ENCODE measurements around the gene LAMC3. TPM values are rescaled to one million over a fixed set of nuclear protein-coding genes. Genes with fewer than 3 reads are reported as not detected.

Gene LAMC3
- total RNA-seq, 6 donors from 2014 or later: 6.7 to 56.0 (median 19.5) TPM

DNA sequence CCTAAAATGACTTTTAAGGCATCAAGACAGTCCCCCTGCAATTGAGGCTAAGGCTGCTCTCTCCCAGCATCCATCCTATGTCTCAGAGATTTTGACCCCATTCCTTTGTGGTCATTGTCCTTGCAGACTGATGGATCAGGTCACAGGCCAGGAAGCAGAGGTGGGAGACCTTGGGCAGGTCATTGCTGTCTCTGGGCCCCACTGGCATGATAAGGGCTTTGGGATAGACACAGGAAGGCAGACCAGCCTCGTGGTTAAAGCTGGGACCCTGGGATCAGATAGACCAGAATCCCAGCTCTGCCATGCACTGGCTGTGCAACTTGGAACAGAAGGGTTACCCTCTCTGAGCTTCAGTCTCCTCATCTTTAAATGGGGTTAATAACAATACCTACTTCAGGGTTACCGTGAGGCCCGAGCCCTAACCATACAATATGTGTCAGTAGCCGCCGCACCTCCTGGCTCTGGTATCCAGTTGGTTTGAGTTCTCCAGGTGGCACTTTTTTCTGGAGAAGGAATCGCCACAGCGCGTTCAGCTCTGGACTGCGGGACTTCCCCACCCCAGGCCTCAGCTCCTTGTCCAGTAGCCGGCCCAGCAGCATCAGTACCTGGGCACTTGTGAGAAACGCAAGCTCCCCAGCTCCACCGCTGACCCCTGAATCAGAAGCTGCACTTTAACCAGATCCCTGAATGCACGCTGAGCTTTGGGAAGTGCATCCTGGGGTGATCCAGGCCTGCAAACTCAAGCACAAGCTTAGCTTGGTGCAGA is 21.4 kb downstream of the LAMC3 start:
- Histone ChIP-seq H3K9me3 (no peaks in the 10 kb centered on the region), H3K27ac (no peak overlapping the region), H3K4me1 (no peaks in the 10 kb centered on the region), H3K4me3 (no peak overlapping the region), H3K36me3 (no peaks in the 10 kb centered on the region), H3K27me3 (no peaks in the 10 kb centered on the region)
- TF ChIP-seq, protein P1, sequence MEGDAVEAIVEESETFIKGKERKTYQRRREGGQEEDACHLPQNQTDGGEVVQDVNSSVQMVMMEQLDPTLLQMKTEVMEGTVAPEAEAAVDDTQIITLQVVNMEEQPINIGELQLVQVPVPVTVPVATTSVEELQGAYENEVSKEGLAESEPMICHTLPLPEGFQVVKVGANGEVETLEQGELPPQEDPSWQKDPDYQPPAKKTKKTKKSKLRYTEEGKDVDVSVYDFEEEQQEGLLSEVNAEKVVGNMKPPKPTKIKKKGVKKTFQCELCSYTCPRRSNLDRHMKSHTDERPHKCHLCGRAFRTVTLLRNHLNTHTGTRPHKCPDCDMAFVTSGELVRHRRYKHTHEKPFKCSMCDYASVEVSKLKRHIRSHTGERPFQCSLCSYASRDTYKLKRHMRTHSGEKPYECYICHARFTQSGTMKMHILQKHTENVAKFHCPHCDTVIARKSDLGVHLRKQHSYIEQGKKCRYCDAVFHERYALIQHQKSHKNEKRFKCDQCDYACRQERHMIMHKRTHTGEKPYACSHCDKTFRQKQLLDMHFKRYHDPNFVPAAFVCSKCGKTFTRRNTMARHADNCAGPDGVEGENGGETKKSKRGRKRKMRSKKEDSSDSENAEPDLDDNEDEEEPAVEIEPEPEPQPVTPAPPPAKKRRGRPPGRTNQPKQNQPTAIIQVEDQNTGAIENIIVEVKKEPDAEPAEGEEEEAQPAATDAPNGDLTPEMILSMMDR (IDR thresholded peaks at IDR 0.05): no peak
- TF ChIP-seq POLR2AphosphoS5 (IDR thresholded peaks at IDR 0.05) (no peak), POLR2A (IDR thresholded peaks at IDR 0.05) (no peak), EP300 (IDR thresholded peaks at IDR 0.05) (no peak)
- ATAC-seq (ENCODE audit: low FRiP score in 2 of 2) (no peak), DNase-seq (no peak)
- WGBS, 2 donors: 75 to 92% methylated on average over 9 to 13 of the region's 13 CpGs

DNA sequence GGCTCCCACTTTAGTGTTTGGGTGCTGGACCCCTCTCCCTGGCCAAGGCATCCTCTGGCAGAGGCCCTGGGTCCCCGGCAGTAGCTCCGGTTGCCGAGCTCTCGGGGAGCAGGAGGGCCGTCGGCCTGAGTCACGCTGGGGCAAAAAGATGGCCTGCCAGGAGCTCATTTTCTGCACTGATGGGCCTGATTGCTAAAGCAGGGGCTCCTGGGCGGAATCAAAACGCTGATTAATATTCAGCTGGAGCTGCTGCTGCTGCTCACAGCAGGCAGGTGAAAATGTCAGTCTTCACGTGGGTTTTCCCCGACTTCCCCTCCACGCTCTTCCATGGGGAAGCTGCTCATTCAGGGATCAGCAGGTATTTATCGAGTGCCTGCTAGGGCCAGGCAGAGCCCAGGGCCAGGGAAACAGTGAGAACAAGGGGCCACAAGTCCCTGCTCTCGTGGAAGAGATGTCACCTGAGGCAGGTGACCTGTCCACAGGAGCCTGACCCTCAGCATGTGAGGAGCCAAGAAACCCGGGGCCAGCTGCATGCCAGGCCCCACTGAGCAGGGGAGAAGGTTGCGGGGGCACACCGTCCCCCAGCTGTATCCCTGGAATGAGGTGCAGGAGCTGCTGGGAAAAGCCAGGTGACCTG is 22.1 kb downstream of the LAMC3 start:
- WGBS, 2 donors: 60 to 81% methylated on average over 1 to 10 of the region's 17 CpGs
- no peak for DNase-seq

GRCh38 chr9:131031642-131032005 is 22.6 kb downstream of the LAMC3 start:
- WGBS, 2 donors: 80 to 83% methylated on average over 2 to 7 of the region's 7 CpGs
- no peak for TF ChIP-seq POLR2A (IDR thresholded peaks at IDR 0.05)
- TF ChIP-seq, protein P1 (IDR thresholded peaks at IDR 0.05): no peak
- H3K27ac ChIP-seq: no peak overlapping the region
- H3K4me3 ChIP-seq: no peak overlapping the region
- H3K4me1 ChIP-seq: no peaks in the 10 kb centered on the region
- ATAC-seq (ENCODE audit: low FRiP score in 2 of 2): no peak
- H3K27me3 ChIP-seq: no peaks in the 10 kb centered on the region
- no peaks in the 10 kb centered on the region for H3K36me3 ChIP-seq
- H3K9me3 ChIP-seq: no peaks in the 10 kb centered on the region
- DNase-seq: no peak

More for the DNA sequence above, 22.1 kb downstream of the LAMC3 start:
- Histone ChIP-seq H3K36me3 (no peaks in the 10 kb centered on the region), H3K4me3 (no peak overlapping the region), H3K27ac (no peak overlapping the region), H3K27me3 (no peaks in the 10 kb centered on the region), H3K4me1 (no peaks in the 10 kb centered on the region), H3K9me3 (no peaks in the 10 kb centered on the region)
- TF ChIP-seq, protein P1 (IDR thresholded peaks at IDR 0.05): no peak
- TF ChIP-seq POLR2AphosphoS5 (IDR thresholded peaks at IDR 0.05) (no peak), EP300 (IDR thresholded peaks at IDR 0.05) (no peak), POLR2A (IDR thresholded peaks at IDR 0.05) (no peak)
- no peak for ATAC-seq (ENCODE audit: low FRiP score in 2 of 2)

DNA sequence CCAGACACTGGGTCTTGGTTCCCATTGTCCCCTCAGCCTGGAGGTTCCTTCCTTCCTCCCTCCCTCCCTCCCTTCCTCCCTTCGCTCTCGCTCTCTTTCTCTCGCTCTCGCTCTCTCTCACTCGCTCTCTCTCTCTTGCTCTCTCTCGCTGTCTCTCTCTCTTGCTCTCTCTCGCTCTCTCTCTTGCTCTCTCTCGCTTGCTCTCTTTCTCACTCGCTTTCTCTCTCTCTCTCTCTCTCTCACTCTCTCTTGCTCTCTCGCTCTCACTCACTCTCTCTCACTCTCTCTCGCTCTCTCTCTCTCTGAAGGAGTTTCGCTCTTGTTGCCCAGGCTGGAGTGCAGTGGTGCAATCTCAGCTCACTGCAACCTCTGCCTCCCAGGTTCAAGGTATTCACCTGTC is 23.4 kb downstream of the LAMC3 start:
- no peaks in the 10 kb centered on the region for H3K36me3 ChIP-seq
- 77 to 79% methylated on average over 12 of the region's 12 CpGs for WGBS, 2 donors
- ATAC-seq (ENCODE audit: low FRiP score in 2 of 2) (no peak), DNase-seq (no peak)
- H3K9me3 ChIP-seq: no peaks in the 10 kb centered on the region
- no peak overlapping the region for H3K27ac ChIP-seq
- H3K4me3 ChIP-seq: no peak overlapping the region
- H3K4me1 ChIP-seq: no peaks in the 10 kb centered on the region
- TF ChIP-seq, protein P1 (IDR thresholded peaks at IDR 0.05): no peak
- no peak for TF ChIP-seq POLR2A (IDR thresholded peaks at IDR 0.05)
- TF ChIP-seq EP300 (IDR thresholded peaks at IDR 0.05): no peak
- TF ChIP-seq POLR2AphosphoS5 (IDR thresholded peaks at IDR 0.05): no peak
- no peaks in the 10 kb centered on the region for H3K27me3 ChIP-seq

Data from upper lobe of left lung (tissue), 6 donors.